GM19372 (cell line): ENCODE measurements around the gene RBMXL3.

ENCODE experiments used
- ATAC-seq: cut with Tn5 transposase; IDR thresholded peaks from one replicate; pipeline ENCODE4 v1.9.1; 2021; ENCODE audit warnings: mild to moderate bottlenecking, low read depth, moderate library complexity; ENCODE audit not compliant: unreplicated experiment

The RBMXL3 gene

GRCh38 chrX:115233497-115234455, 44.6 kb downstream of the RBMXL3 start, which contains the start of gene LRCH2:
Gene LRCH2 (minus strand): TSS chrX:115234096. CDS start chrX:115234041, 55 bp downstream.
- no peak for ATAC-seq

- ATAC-seq, result no peak
Observed at GRCh38 chrX:115234461-115234860, 45.3 kb downstream of the RBMXL3 start.

- ATAC-seq, result no peak
Observed at GRCh38 chrX:115236560-115236959, 47.4 kb downstream of the RBMXL3 start.

GRCh38 chrX:115237056-115237455, 47.8 kb downstream of the RBMXL3 start:
- no peak for ATAC-seq
